Endothelial cell of umbilical vein (primary cell): ENCODE measurements around the gene ATP2B2.

Experiments
- CTCF ChIP-seq, 2 donors: IDR thresholded peaks; 1 replicate in 1 of 2; 2 replicates in 1 of 2; pipeline ENCODE4 v1.5.1; 2011; ENCODE audit warnings: low read length in 2 of 2, mild to moderate bottlenecking in 2 of 2, moderate library complexity in 2 of 2, control low read depth in 1 of 2, inconsistent platforms in 1 of 2, low read depth in 1 of 2; ENCODE audit not compliant: insufficient read depth in 1 of 2; ENCODE audit errors: extremely low read depth in 1 of 2
- EZH2 ChIP-seq: IDR thresholded peaks from 2 replicates; pipeline ENCODE4 v1.6.1; 2012; ENCODE audit warnings: borderline replicate concordance, low read depth, mild to moderate bottlenecking, moderate library complexity, low read length, inconsistent platforms; ENCODE audit not compliant: severe bottlenecking
- FOS ChIP-seq: IDR thresholded peaks from 2 replicates; pipeline ENCODE4 v1.6.1; 2011; ENCODE audit warnings: mild to moderate bottlenecking, low read length, moderate library complexity, borderline replicate concordance; ENCODE audit not compliant: insufficient read depth
- GATA2 ChIP-seq: IDR thresholded peaks from 2 replicates; pipeline ENCODE4 v1.7.0; 2011; ENCODE audit warnings: low read depth, mild to moderate bottlenecking, moderate library complexity, mixed read lengths, low read length; ENCODE audit not compliant: insufficient read length, insufficient read depth
- JUN ChIP-seq: IDR thresholded peaks from 2 replicates; pipeline ENCODE4 v1.6.1; 2011; ENCODE audit warnings: borderline replicate concordance, low read depth; ENCODE audit not compliant: insufficient read length, insufficient read depth
- MAX ChIP-seq: IDR thresholded peaks from 2 replicates; pipeline ENCODE4 v1.6.1; 2011; ENCODE audit not compliant: insufficient read depth, insufficient read length
- MYC ChIP-seq: IDR thresholded peaks from one replicate; pipeline ENCODE4 v1.6.1; 2011; ENCODE audit warnings: mild to moderate bottlenecking, low read depth, low read length
- POLR2A ChIP-seq: IDR thresholded peaks from 2 replicates; pipeline ENCODE4 v1.6.1; 2012; ENCODE audit warnings: low read depth, mild to moderate bottlenecking, control low read depth, low read length
- POLR2AphosphoS5 ChIP-seq: IDR thresholded peaks from 2 replicates; pipeline ENCODE4 v1.6.1; 2012; ENCODE audit warnings: low read depth, mild to moderate bottlenecking, control low read depth, low read length, moderate library complexity; ENCODE audit not compliant: insufficient read depth

GRCh38 chr3:10361375-10361774 lies 144.0 kb downstream of the ATP2B2 start:
- TF ChIP-seq CTCF (IDR thresholded peaks at IDR 0.05; ENCODE audit: extremely low read depth in 1 of 2, insufficient read depth in 1 of 2, low read depth in 1 of 2, low read length in 2 of 2) (no peak), POLR2AphosphoS5 (no peak), EZH2 (no peak), POLR2A (no peak), FOS (no peak), JUN (no peak), GATA2 (no peak), MAX (no peak), MYC (no peak)
